ENCODE measurements around the gene ERGIC2. TPM values are rescaled to one million over a fixed set of nuclear protein-coding genes. Genes with fewer than 3 reads are reported as not detected.
"Not testable (repeated sequence)": the region's sequence is repeated elsewhere in the genome, so short reads cannot be mapped to it uniquely, and the experiment has no call there.

The ERGIC2 gene
- total RNA-seq, 2 experiments from 2014 or later = 55.6 to 63.7 TPM

DNA sequence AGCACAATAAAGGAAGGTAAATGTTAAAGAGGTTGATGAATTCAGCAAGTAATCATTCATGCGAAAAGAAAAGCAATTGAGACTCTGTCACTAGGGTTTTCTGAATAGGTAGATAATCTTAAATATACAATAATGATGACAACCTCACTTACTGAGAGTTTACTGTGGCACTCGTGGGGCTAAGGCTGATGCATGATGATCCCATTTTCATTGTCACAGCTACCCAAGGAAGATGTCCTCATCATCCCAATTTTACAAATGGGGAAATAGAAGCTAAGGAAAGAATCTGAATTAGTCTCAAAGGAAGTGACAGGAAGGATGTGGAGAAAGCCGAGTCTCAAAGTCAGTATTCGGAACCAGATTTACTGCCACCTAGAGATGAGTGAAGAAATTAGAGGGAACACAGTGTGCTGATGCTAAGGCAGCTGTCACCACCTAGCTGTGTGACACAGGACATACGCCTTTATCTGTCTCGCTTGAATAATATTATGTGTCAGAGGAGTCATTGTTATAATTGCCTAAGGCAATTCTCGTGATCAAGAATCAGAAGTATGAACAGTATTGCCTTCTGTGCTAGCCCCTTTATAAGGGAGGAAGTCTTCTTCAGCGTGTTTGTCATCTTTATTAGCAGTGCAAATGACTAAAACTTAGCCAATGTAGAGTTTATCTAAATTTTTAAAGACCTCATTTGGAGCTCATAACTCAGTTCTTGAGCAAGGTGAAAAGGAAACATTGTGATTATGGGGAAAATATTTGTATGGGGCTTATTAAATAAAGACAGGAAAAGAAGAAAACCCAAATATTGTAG lies 63.2 kb downstream of the ERGIC2 start:
- CTCF ChIA-PET = interaction anchor here (0.6 to 3.5 kb wide), 35 partner anchors 11 to 1137 kb away, joined by 3 to 82 read pairs (median 4); no protein-coding TSS in a partner anchor

DNA sequence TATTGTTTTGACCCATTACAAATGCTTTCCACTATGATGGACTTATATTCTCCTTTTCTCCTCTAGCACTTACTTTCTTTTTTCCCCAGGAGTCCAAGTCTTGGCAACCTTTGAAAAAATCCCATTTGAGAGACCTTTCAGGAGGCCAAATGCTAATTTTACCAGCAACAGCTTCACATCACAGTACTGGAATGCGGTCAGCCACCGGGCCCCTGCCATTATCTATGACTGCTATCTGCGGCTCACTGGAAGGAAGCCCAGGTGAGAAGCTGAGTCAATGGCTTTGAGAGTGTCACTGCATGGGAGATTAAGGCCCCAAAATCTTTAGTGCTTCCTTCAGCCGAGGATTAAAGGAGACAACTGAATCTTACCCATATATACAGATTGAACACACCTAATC lies 64.2 kb downstream of the ERGIC2 start:
- Mint-ChIP-seq H3K27me3 (ENCODE audit: low read depth) (no peaks in the 10 kb centered on the region), H3K9me3 (ENCODE audit: insufficient read depth) (no peaks in the 10 kb centered on the region), H3K4me3 (no peak overlapping the region), H3K4me1 (ENCODE audit: low read depth) (peaks cover 12% of the 10 kb centered on the region), H3K27ac (no peak overlapping the region), H3K36me3 (ENCODE audit: low read depth) (peaks cover 3% of the 10 kb centered on the region)
- CTCF ChIA-PET = interaction anchor here (1.5 to 3.5 kb wide), 10 partner anchors 10 to 248 kb away, joined by 4 to 82 read pairs (median 8); no protein-coding TSS in a partner anchor
- DNase-seq = no peak
- POLR2A ChIA-PET = no interaction called here
- no peak for ATAC-seq

More for the DNA sequence above, 63.2 kb downstream of the ERGIC2 start:
- ATAC-seq = peak; percentile 100
- H3K9me3 Mint-ChIP-seq (ENCODE audit: insufficient read depth) = no peaks in the 10 kb centered on the region
- H3K4me1 Mint-ChIP-seq (ENCODE audit: low read depth) = peaks cover 12% of the 10 kb centered on the region
- DNase-seq = peak; percentile 69
- no peaks in the 10 kb centered on the region for H3K27me3 Mint-ChIP-seq (ENCODE audit: low read depth)
- POLR2A ChIA-PET = no interaction called here
- H3K36me3 Mint-ChIP-seq (ENCODE audit: low read depth) = peaks cover 10% of the 10 kb centered on the region
- H3K27ac Mint-ChIP-seq = no peak overlapping the region
- no peak overlapping the region for H3K4me3 Mint-ChIP-seq

DNA sequence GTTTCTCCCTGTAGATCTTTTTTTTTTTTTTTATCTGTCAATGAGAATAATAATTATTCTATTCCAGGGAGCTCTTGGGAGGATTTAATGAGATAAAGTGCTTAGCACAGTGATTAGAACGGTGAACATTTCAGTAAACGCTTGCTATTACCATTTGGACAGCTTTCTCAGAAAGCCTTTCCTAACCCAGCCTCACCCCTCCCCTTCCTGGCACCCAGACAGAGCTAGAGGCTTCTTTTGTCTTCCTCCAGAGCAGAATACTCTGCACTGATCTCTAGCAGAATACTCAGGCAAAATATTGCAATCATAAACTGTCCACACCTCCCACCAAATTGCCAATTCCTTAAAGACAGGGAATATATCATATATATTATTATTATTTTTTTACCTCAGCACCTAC lies 66.6 kb downstream of the ERGIC2 start:
- POLR2A ChIA-PET = no interaction called here
- Mint-ChIP-seq H3K4me3 (no peak overlapping the region), H3K9me3 (ENCODE audit: insufficient read depth) (no peaks in the 10 kb centered on the region), H3K36me3 (ENCODE audit: low read depth) (peaks cover 4% of the 10 kb centered on the region), H3K4me1 (ENCODE audit: low read depth) (peaks cover 12% of the 10 kb centered on the region), H3K27me3 (ENCODE audit: low read depth) (no peaks in the 10 kb centered on the region), H3K27ac (no peak overlapping the region)
- CTCF ChIA-PET = interaction anchor here (0.9 kb wide), 1 partner anchor 241 kb away, joined by 3 read pairs; no protein-coding TSS in a partner anchor
- ATAC-seq = no peak
- no peak for DNase-seq

DNA sequence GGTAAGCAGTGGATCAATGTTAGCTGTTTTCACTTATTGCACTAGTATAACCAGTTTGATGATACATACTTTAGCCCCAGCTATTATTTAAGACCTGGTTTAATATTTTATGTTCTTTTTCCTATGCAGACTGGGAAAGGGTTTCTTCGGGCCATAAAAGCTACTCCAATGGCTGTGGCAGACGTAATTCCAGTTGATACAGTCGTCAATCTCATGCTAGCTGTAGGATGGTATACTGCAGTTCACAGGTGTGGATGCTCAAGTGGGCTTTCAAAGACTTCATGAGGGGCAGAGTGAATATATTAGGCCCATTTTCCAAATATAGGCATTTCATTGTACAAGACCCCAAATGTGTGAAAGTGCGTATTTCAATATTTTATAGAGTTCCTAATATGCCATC lies 70.1 kb downstream of the ERGIC2 start:
- no peak for ATAC-seq

DNA sequence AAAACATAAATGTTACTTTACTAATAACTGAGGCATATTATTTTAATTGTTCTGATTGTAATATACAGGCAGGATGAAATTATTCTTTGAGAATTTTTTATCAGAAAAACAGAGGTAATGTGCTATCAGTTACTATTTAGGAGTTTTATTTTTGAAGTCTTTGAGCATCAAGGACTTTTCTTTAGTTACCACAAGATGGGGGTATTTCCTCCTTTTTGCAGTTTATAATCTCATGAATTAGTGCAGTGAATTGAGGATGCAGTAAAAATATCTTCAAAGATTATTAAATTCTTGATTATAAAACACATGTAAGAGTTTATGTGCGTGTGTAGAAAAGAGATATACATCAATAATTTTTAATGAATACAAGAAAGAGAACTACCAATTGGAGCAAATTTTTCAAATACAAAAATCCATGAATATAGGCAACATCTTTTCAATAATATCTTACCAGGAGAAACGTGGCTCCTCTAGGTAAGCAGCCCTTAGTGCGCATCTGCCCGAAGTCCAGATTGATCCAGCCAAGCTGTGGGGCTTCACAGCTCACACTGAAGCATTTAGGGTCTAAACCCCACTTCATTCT lies 71.6 kb downstream of the ERGIC2 start:
- Mint-ChIP-seq H3K4me1 (ENCODE audit: low read depth) (no peaks in the 10 kb centered on the region), H3K27me3 (ENCODE audit: low read depth) (no peaks in the 10 kb centered on the region)
- ATAC-seq = no peak

More for the DNA sequence above, 70.1 kb downstream of the ERGIC2 start:
- DNase-seq = no peak
- no peaks in the 10 kb centered on the region for H3K4me1 Mint-ChIP-seq (ENCODE audit: low read depth)
- ChIA-PET POLR2A (interaction anchor here (0.6 kb wide), 1 partner anchor 87 kb away, joined by 3 read pairs; no protein-coding TSS in a partner anchor), CTCF (interaction anchor here (1.1 to 1.4 kb wide), 2 partner anchors 20 to 237 kb away, joined by 3 to 4 read pairs; no protein-coding TSS in a partner anchor)
- H3K36me3 Mint-ChIP-seq (ENCODE audit: low read depth) = peaks cover 2% of the 10 kb centered on the region
- no peak overlapping the region for H3K27ac Mint-ChIP-seq
- H3K27me3 Mint-ChIP-seq (ENCODE audit: low read depth) = no peaks in the 10 kb centered on the region
- H3K4me3 Mint-ChIP-seq = no peak overlapping the region
- H3K9me3 Mint-ChIP-seq (ENCODE audit: insufficient read depth) = no peaks in the 10 kb centered on the region

DNA sequence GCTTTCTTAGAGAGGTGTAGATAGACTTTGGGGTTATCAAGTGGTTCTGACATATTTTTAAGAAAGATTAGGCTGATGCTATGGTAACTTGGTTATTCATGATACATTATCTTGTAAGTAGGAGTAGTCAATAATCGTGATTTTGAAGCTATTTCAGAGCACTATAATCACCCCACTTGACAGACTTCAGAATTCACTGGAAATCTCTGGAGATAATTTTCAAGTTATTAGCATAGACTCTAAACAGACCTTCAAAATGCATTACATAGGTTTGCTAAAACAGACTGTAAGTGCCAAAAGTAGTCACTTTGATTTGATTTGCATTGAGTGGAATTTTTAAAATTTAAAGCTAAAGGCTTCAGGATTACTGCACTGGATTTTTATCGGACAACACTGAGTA lies 74.3 kb downstream of the ERGIC2 start:
- Mint-ChIP-seq H3K27me3 (ENCODE audit: low read depth) (no peaks in the 10 kb centered on the region), H3K4me1 (ENCODE audit: low read depth) (no peaks in the 10 kb centered on the region), H3K27ac (no peak overlapping the region), H3K9me3 (ENCODE audit: insufficient read depth) (no peaks in the 10 kb centered on the region), H3K4me3 (no peak overlapping the region), H3K36me3 (ENCODE audit: low read depth) (peaks cover 2% of the 10 kb centered on the region)
- POLR2A ChIA-PET = no interaction called here
- DNase-seq = no peak
- CTCF ChIA-PET = interaction anchor here (1.2 to 5.2 kb wide), 3 partner anchors 10 to 234 kb away, joined by 3 to 36 read pairs (median 9); no protein-coding TSS in a partner anchor
- ATAC-seq = no peak

More for the DNA sequence above, 71.6 kb downstream of the ERGIC2 start:
- Mint-ChIP-seq H3K9me3 (ENCODE audit: insufficient read depth) (no peaks in the 10 kb centered on the region), H3K36me3 (ENCODE audit: low read depth) (peaks cover 2% of the 10 kb centered on the region), H3K4me3 (no peak overlapping the region), H3K27ac (no peak overlapping the region)
- ChIA-PET CTCF (interaction anchor here (0.8 to 5.2 kb wide), 4 partner anchors 8 to 223 kb away, joined by 3 to 36 read pairs (median 3); no protein-coding TSS in a partner anchor), POLR2A (no interaction called here)
- DNase-seq = no peak

DNA sequence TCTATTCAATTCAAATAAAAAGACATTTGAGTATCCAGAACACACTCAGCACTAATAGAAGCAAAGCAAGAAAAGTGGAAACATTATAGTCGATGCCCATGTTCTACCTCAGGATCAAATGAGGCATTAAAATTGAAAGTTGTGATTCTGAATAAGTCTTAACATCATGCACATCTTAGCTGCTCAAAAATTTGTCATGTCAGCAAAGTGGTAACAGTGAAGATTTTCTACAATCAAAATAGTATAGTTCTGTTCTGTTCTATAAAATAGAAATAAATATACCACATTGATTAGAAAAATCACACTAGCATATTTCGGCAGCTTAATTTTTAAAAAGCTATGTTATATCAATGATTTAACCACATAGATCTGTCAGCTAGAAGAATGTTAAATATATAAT lies 74.7 kb downstream of the ERGIC2 start:
- no peaks in the 10 kb centered on the region for H3K9me3 Mint-ChIP-seq (ENCODE audit: insufficient read depth)
- H3K27me3 Mint-ChIP-seq (ENCODE audit: low read depth) = no peaks in the 10 kb centered on the region
- ATAC-seq (no peak), DNase-seq (no peak)
- no peak overlapping the region for H3K4me3 Mint-ChIP-seq
- no peaks in the 10 kb centered on the region for H3K4me1 Mint-ChIP-seq (ENCODE audit: low read depth)
- ChIA-PET CTCF (interaction anchor here (1.2 to 5.2 kb wide), 2 partner anchors 11 to 217 kb away, joined by 3 to 36 read pairs; no protein-coding TSS in a partner anchor), POLR2A (no interaction called here)
- H3K36me3 Mint-ChIP-seq (ENCODE audit: low read depth) = peaks cover 2% of the 10 kb centered on the region
- no peak overlapping the region for H3K27ac Mint-ChIP-seq

DNA sequence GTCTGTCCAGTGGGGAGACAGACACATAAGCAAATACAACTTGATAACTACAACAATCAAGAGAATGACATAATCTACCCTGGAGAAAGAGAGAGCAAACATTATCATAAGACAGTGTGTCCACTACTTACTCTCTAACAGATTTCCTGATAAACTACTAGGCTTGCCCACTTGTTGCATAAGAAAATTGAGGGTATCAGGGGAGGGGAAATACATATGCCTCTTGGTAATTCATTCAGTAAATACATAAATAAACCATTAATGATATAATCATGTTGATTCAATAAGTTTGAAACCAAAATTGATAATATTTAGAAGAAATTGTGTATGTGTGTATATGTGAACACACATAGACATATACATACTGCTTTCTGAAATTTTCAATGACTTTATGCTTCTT lies 76.6 kb downstream of the ERGIC2 start:
- no peak for DNase-seq
- no peaks in the 10 kb centered on the region for H3K4me1 Mint-ChIP-seq (ENCODE audit: low read depth)
- ChIA-PET POLR2A (no interaction called here), CTCF (interaction anchor here (5.2 kb wide), 1 partner anchor 13 kb away, joined by 36 read pairs; no protein-coding TSS in a partner anchor)
- no peak for ATAC-seq
- H3K27me3 Mint-ChIP-seq (ENCODE audit: low read depth) = no peaks in the 10 kb centered on the region
- H3K4me3 Mint-ChIP-seq = no peak overlapping the region
- no peak overlapping the region for H3K27ac Mint-ChIP-seq
- no peaks in the 10 kb centered on the region for H3K9me3 Mint-ChIP-seq (ENCODE audit: insufficient read depth)
- H3K36me3 Mint-ChIP-seq (ENCODE audit: low read depth) = no peaks in the 10 kb centered on the region

DNA sequence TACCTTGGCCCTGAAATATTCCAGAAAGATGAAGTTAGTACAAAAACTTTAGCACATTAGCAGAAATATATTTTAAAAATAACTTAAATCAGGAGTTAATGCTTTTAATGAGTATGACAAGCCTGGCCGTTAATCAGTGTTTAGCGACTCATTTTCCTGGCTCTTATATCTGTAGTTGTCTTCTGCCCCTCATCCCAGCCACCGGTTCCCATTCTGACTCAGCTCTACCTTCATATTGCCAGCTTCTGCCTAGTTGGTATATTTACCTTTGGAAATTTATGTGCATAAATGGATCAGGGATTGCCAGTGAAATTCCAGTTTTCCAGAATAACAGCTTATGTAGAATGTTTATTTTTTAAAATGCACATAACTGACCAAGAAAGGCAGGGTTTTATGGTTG lies 79.9 kb downstream of the ERGIC2 start:
- H3K4me1 Mint-ChIP-seq (ENCODE audit: low read depth) = no peaks in the 10 kb centered on the region
- H3K4me3 Mint-ChIP-seq = no peak overlapping the region
- CTCF ChIA-PET = interaction anchor here (1.6 kb wide), 1 partner anchor 213 kb away, joined by 4 read pairs; no protein-coding TSS in a partner anchor
- no peaks in the 10 kb centered on the region for H3K36me3 Mint-ChIP-seq (ENCODE audit: low read depth)
- no peaks in the 10 kb centered on the region for H3K9me3 Mint-ChIP-seq (ENCODE audit: insufficient read depth)
- no peak overlapping the region for H3K27ac Mint-ChIP-seq
- DNase-seq (no peak), ATAC-seq (no peak)
- H3K27me3 Mint-ChIP-seq (ENCODE audit: low read depth) = no peaks in the 10 kb centered on the region
- POLR2A ChIA-PET = no interaction called here

DNA sequence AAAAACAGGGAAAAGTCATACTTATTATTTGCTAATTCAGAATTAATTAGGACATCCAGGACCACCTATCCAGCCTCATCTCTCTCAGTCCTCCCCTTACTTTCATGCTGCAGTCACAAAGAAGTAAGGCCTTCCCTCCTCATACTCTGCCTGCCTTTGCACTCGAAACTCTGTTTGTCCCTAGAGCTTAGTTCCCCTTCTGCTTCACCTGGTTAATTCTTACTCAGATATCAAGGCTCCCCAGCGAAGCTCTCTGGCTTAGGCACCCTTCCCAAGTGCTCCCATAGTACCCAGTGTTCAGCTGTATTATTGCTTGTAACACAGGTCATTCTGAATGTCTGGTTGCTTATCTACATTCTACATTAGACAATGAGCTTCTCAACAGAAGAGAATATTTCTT lies 81.3 kb downstream of the ERGIC2 start:
- H3K9me3 Mint-ChIP-seq (ENCODE audit: insufficient read depth) = no peaks in the 10 kb centered on the region
- DNase-seq = no peak
- CTCF ChIA-PET = interaction anchor here (0.6 to 1.6 kb wide), 2 partner anchors 211 to 223 kb away, joined by 3 to 4 read pairs; no protein-coding TSS in a partner anchor
- no peaks in the 10 kb centered on the region for H3K4me1 Mint-ChIP-seq (ENCODE audit: low read depth)
- no peaks in the 10 kb centered on the region for H3K36me3 Mint-ChIP-seq (ENCODE audit: low read depth)
- H3K4me3 Mint-ChIP-seq = no peak overlapping the region
- POLR2A ChIA-PET = no interaction called here
- no peak for ATAC-seq
- H3K27me3 Mint-ChIP-seq (ENCODE audit: low read depth) = no peaks in the 10 kb centered on the region
- H3K27ac Mint-ChIP-seq = no peak overlapping the region

DNA sequence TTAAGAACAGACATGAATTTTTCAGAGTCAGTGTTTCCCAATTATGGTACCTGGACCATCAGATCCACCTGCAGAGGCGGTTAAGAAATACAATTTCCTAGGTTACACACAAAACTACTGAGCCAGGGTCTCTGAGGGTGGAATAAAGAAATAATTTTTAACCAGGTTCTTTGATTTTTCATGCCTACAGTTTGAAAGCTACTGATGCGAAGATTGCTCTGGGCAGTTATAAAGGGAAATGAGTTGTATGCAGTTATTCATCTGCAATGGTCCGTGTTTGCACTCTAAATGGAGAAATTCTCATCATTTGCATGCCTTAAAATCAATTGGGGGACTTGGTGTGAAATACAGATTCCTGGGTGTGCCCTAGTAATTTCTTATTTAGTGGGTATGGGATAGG lies 89.7 kb downstream of the ERGIC2 start:
- Mint-ChIP-seq H3K4me3 (no peak overlapping the region), H3K27ac (no peak overlapping the region), H3K9me3 (ENCODE audit: insufficient read depth) (no peaks in the 10 kb centered on the region), H3K4me1 (ENCODE audit: low read depth) (no peaks in the 10 kb centered on the region), H3K36me3 (ENCODE audit: low read depth) (no peaks in the 10 kb centered on the region), H3K27me3 (ENCODE audit: low read depth) (no peaks in the 10 kb centered on the region)
- ATAC-seq (no peak), DNase-seq (no peak)
- ChIA-PET POLR2A (no interaction called here), CTCF (no interaction called here)

DNA sequence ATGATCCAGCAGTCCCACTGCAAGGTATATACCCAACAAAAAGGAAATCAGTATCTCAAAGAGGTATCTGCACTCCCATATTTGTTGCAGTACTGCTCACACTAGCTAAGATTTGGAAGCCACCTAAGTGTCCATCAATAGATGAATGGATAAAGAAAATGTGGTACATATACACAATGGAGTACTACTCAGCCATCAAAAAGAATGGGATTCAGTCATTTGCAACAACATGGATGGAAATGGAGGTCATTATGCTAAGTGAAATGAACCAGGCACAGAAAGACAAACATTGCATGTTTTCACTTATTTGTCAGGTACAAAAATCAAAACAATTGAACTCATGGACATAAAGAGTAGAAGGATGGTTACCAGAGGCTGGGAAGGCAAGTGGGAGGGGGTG lies 90.5 kb downstream of the ERGIC2 start:
- H3K4me1 Mint-ChIP-seq (ENCODE audit: low read depth); DNase-seq; H3K36me3 Mint-ChIP-seq (ENCODE audit: low read depth); H3K4me3 Mint-ChIP-seq; POLR2A ChIA-PET; H3K27me3 Mint-ChIP-seq (ENCODE audit: low read depth); H3K9me3 Mint-ChIP-seq (ENCODE audit: insufficient read depth); ATAC-seq; H3K27ac Mint-ChIP-seq; CTCF ChIA-PET: not testable (repeated sequence)
